ENCODE data around the gene MDH1B.

Gene MDH1B

DNA sequence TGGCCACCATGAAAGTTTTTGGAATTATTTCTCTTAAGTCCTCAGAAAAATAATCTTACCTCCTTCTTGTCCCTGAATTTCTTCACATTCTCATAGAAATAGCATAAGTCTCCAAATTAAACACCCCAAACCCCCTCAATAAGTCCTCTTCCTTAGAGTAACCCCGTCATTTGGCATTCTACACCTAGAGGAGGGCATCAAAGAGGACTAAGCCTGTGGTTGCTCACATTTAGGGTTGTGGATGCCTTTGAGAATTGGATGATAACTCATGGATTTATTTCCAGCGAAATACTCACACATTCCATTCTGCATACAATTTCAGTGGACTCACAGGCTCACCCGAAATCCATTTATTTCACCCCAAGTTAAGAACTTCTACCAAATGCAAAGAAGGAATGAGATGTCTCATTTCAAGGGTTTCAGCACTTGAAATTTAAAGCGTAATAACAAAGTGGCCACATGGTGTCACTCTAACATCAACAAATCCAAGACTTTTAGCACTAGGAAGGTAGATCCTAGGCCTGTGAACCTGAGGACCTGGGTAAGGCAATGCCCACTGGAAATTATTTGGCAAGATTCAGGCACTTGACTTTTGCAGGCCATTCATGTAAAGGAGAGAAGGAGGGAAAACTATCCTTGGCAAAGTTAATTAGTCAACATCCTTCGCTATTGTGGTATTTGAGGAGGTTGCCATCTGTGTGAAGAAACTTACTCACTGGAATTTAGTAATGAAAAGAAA is 71.6 kb downstream of the MDH1B start:
- peak; percentile 46 for DNase-seq (ENCODE audit: low spot score)

DNA sequence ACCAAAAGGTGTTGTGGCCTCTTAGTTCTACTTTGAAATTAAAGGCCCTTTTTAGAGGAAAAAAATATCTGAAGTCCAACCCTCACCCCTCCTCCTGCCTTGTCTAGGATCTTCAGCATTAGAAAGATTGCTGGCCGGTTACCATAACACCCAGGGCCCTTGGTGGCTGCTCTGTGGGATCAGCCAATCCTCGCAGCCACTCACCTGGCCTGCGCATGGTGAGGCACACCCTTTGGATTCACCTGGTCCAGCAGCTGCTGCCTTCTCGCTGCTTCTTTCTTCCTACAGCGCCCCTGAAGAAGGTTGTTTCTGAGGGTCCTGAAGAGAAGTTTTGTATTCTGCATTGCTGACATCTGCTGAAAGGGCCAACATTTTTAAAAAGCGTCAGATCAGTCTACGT is 72.2 kb downstream of the MDH1B start:
- no peak for DNase-seq (ENCODE audit: low spot score)

DNA sequence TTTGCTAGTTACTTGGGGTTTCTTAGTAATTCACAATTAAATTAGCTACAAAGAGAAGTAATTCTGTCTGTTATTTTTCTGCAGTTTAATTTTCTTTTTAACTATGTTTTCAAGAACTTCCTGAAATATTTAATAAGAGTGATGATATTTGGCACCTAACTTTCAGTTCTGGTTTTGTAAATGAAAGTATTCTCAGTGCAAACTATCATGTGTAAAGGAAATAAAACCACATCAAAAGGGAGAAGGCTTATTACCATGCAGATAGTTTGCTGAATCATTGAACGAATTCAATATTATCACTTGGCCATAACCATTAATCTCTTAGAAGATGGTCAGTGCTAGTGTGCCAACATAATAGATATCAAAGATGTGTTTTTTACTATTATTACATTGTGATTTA is 76.1 kb downstream of the MDH1B start:
- no peak for DNase-seq (ENCODE audit: low spot score)

DNA sequence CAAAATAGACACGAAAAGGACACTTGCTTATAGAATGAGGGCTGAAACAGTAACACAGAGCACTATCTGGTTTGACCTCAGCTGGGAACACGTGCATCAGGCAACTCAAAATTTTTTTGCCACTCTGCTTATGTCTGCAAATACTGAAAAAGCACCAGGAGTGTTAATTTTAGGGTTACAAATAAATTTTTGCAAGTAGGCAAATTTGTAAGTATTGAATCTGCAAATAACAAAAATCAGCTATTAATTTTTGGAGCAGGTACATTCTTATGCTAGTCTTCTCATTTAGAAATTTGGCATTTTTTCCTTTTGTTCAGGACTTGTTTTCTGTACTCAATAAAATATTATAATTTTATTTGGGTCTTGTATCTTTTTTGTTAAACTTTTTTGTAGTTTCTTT is 76.7 kb downstream of the MDH1B start:
- DNase-seq (ENCODE audit: low spot score): no peak

Data from kidney capillary endothelial cell (primary cell).